ENCODE measurements around the gene CACNA1C. TPM values are rescaled to one million over a fixed set of nuclear protein-coding genes. Genes with fewer than 3 reads are reported as not detected.

CACNA1C gene
- total RNA-seq, 2 donors from 2014 or later, result 0.86 to 6.3 TPM

- H3K27me3 Mint-ChIP-seq (ENCODE audit: insufficient read depth), result peaks cover 5% of the 10 kb centered on the region
- Histone ChIP-seq H3K4me1 (ENCODE audit: control insufficient read depth, insufficient read depth, low read length) (no peaks in the 10 kb centered on the region), H3K9ac (ENCODE audit: extremely low read depth, low read length, poor library complexity, severe bottlenecking) (no peak overlapping the region), H3K27me3 (ENCODE audit: control insufficient read depth, insufficient read depth, low read length, poor library complexity, severe bottlenecking) (no peaks in the 10 kb centered on the region), H3K27ac (ENCODE audit: low read depth, low read length) (no peak overlapping the region), H3K4me3 (ENCODE audit: low read length) (no peak overlapping the region), H3K9me3 (ENCODE audit: control insufficient read depth, low read length) (no peaks in the 10 kb centered on the region), H3K36me3 (ENCODE audit: control insufficient read depth, insufficient read depth, low read length) (no peaks in the 10 kb centered on the region)
- H3K9me3 Mint-ChIP-seq, result no peaks in the 10 kb centered on the region
- H3K36me3 Mint-ChIP-seq (ENCODE audit: low read depth), result no peaks in the 10 kb centered on the region
- TF ChIP-seq CTCF (conservative IDR thresholded peaks at IDR 0.05), result no peak
- H3K4me3 Mint-ChIP-seq, result no peak overlapping the region
- H3K4me1 Mint-ChIP-seq, result peaks cover 9% of the 10 kb centered on the region
- WGBS, 2 experiments (ENCODE audit: insufficient coverage in 1 of 2, insufficient read length in 1 of 2), result 86% methylated on average over 5 of the region's 5 CpGs; no CpG with 5 or more reads in 1 of the 2 experiments
- DNase-seq, result no peak
- H3K27ac Mint-ChIP-seq, result no peak overlapping the region
These were observed 283.6 kb downstream of the CACNA1C start for GRCh38 chr12:2336409-2336829.

DNA sequence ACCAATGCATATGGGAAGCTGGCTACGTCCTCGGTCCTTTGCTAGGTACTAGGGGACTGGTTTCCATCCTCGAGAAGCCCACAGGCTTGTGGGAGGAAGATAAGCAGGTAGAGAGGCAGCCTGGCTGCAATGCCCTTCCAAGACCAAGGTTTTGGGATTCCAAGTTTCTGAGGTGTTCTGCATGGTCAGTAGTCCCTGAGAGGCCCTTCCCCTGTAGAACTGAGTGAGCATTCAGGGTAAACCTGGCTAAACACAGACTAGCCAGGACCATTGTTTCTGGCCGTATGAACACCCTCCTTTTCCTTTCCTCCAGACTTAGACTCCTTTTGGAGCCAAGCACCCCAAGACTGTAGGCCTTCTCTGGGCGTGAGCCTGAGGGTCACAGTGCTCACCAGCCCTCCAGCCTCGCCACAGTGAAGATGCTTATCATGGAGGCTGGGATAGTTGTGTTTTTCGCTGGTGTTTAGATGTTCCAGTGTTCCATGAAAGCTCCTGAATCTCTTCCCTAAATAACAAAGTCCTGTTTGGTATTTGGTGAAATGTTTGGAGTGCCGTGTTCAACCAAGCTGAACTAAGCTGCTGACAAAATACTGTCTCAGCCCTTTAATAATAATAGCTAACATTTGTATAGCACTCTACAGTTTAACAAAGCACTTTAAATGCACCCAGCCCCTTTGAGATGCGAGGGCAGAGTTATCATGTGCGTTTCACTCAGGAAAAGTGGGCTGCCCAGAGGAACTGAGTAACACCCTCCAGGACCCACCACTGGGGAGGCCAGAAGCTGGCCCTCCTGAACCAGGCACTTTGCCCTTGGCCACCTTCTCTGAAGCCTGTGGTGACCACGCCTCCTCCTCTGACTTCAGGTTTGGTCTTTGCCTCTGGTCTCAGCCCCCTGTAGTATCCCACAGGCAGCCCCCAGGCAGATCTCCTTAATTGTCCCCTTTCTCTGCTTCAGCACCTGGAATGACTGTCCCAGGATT is 284.5 kb downstream of the CACNA1C start:
- Mint-ChIP-seq H3K27ac (no peak overlapping the region), H3K4me3 (no peak overlapping the region), H3K36me3 (ENCODE audit: low read depth) (no peaks in the 10 kb centered on the region), H3K4me1 (peaks cover 18% of the 10 kb centered on the region), H3K9me3 (no peaks in the 10 kb centered on the region), H3K27me3 (ENCODE audit: insufficient read depth) (peaks cover 5% of the 10 kb centered on the region)
- Histone ChIP-seq H3K4me3 (ENCODE audit: low read length) (no peak overlapping the region), H3K9ac (ENCODE audit: extremely low read depth, low read length, poor library complexity, severe bottlenecking) (no peak overlapping the region), H3K27me3 (ENCODE audit: control insufficient read depth, insufficient read depth, low read length, poor library complexity, severe bottlenecking) (no peaks in the 10 kb centered on the region), H3K4me1 (ENCODE audit: control insufficient read depth, insufficient read depth, low read length) (peaks cover under 1% of the 10 kb centered on the region), H3K36me3 (ENCODE audit: control insufficient read depth, insufficient read depth, low read length) (no peaks in the 10 kb centered on the region), H3K9me3 (ENCODE audit: control insufficient read depth, low read length) (no peaks in the 10 kb centered on the region), H3K27ac (ENCODE audit: low read depth, low read length) (no peak overlapping the region)
- TF ChIP-seq CTCF (conservative IDR thresholded peaks at IDR 0.05), result no peak
- 89 to 95% methylated on average over 5 to 11 of the region's 11 CpGs for WGBS, 2 experiments (ENCODE audit: insufficient coverage in 1 of 2, insufficient read length in 1 of 2)
- no peak for DNase-seq

DNA sequence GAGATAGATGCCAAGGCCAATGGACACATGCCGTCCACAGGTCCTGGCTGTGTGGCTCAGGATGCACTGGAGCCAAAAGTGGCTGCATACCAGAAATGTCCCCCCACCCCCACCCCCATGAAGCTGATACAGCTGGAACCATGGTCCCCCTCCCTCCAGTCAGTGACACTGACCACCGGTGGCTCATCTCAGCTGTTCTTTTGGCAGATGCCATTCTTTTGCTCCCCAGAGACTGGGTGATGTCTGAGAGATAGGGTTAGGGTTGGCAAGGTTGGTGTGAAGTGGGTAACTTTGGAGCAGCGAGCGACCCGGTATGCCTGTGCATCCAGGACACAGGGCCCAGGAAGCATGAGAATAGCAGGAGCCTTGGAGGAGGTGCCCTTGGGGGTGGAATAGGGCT is 285.6 kb downstream of the CACNA1C start:
- Mint-ChIP-seq H3K4me1 (peaks cover 26% of the 10 kb centered on the region), H3K9me3 (no peaks in the 10 kb centered on the region), H3K27ac (no peak overlapping the region), H3K27me3 (ENCODE audit: insufficient read depth) (peaks cover 7% of the 10 kb centered on the region), H3K36me3 (ENCODE audit: low read depth) (no peaks in the 10 kb centered on the region), H3K4me3 (no peak overlapping the region)
- Histone ChIP-seq H3K9ac (ENCODE audit: extremely low read depth, low read length, poor library complexity, severe bottlenecking) (no peak overlapping the region), H3K4me3 (ENCODE audit: low read length) (no peak overlapping the region), H3K27ac (ENCODE audit: low read depth, low read length) (no peak overlapping the region), H3K4me1 (ENCODE audit: control insufficient read depth, insufficient read depth, low read length) (peaks cover 2% of the 10 kb centered on the region), H3K27me3 (ENCODE audit: control insufficient read depth, insufficient read depth, low read length, poor library complexity, severe bottlenecking) (no peaks in the 10 kb centered on the region), H3K36me3 (ENCODE audit: control insufficient read depth, insufficient read depth, low read length) (no peaks in the 10 kb centered on the region), H3K9me3 (ENCODE audit: control insufficient read depth, low read length) (no peaks in the 10 kb centered on the region)
- no peak for DNase-seq
- no peak for TF ChIP-seq CTCF (conservative IDR thresholded peaks at IDR 0.05)
- whole genome bisulfite sequencing, 2 experiments (ENCODE audit: insufficient coverage in 1 of 2, insufficient read length in 1 of 2), result 93% methylated on average over 5 of the region's 5 CpGs; no CpG with 5 or more reads in 1 of the 2 experiments

Measured in endodermal cell (in vitro differentiated cells).